Activated naive CD4-positive, alpha-beta T cell treated with anti-CD3 and anti-CD28 coated beads, Interleukin-2, amount 50 U/mL, for 72 hours (primary cell): Measurements from ENCODE around the gene WFDC12. TPM values are rescaled to one million over a fixed set of nuclear protein-coding genes. Genes with fewer than 3 reads are reported as not detected.

ENCODE experiments used
- ATAC-seq, 2 donors: fragments of 150-1000 bp; cut with Tn5 transposase; 2 replicates each; pipeline ENCODE4 v1.10.0; 2021; ENCODE audit warnings: mild to moderate bottlenecking in 2 of 2, moderate library complexity in 2 of 2
- DNase-seq, 2 donors: peaks; one replicate each; pipeline ENCODE4 v3.0.0; 2021 to 2022; ENCODE audit warnings: low spot score in 2 of 2
- H3K27ac Mint-ChIP-seq, 2 donors: one replicate each; pipeline ENCODE4 v1.8.0; 2022; ENCODE audit warnings: mild to moderate bottlenecking in 2 of 2, mixed read lengths in 2 of 2
- H3K36me3 Mint-ChIP-seq, 2 donors: one replicate each; pipeline ENCODE4 v1.8.0; 2022; ENCODE audit warnings: mixed read lengths in 2 of 2
- H3K9me3 Mint-ChIP-seq, 2 donors: one replicate each; pipeline ENCODE4 v1.8.0; 2022; ENCODE audit warnings: mixed read lengths in 2 of 2
- total RNA-seq, 2 donors: library from RNA; stranded (reverse); gene quantifications; one replicate each; pipeline ENCODE4 v1.2.3, GENCODE V29; 2022

Gene WFDC12
- total RNA-seq, 2 donors from 2014 or later, result not detected

- Mint-ChIP-seq H3K36me3 (no peaks in the 10 kb centered on the region), H3K9me3 (no peaks in the 10 kb centered on the region), H3K27ac (no peak overlapping the region)
- peak in 1 of 2 donors; percentile 58 for ATAC-seq
- DNase-seq, result no peak
Observed at GRCh38 chr20:45121388-45121787, 2.9 kb downstream of the WFDC12 start.

- H3K36me3 Mint-ChIP-seq, result no peaks in the 10 kb centered on the region
- no peaks in the 10 kb centered on the region for H3K9me3 Mint-ChIP-seq
- DNase-seq (no peak), ATAC-seq (no peak)
- no peak overlapping the region for H3K27ac Mint-ChIP-seq
Observed at GRCh38 chr20:45119556-45120266, 4.6 kb downstream of the WFDC12 start.

- no peak for ATAC-seq
- Mint-ChIP-seq H3K9me3 (no peaks in the 10 kb centered on the region), H3K36me3 (no peaks in the 10 kb centered on the region), H3K27ac (no peak overlapping the region)
- DNase-seq, result no peak
Observed at GRCh38 chr20:45118028-45118427, 6.2 kb downstream of the WFDC12 start.

- DNase-seq, result no peak
- no peak for ATAC-seq
- no peaks in the 10 kb centered on the region for H3K36me3 Mint-ChIP-seq
- H3K9me3 Mint-ChIP-seq, result no peaks in the 10 kb centered on the region
- no peak overlapping the region for H3K27ac Mint-ChIP-seq
Observed at GRCh38 chr20:45117581-45117980, 6.7 kb downstream of the WFDC12 start.

GRCh38 chr20:45115829-45116228 is 8.4 kb downstream of the WFDC12 start:
- H3K36me3 Mint-ChIP-seq, result no peaks in the 10 kb centered on the region
- DNase-seq (no peak), ATAC-seq (peak in 1 of 2 donors; percentile 63)
- H3K27ac Mint-ChIP-seq, result no peak overlapping the region
- H3K9me3 Mint-ChIP-seq, result no peaks in the 10 kb centered on the region

GRCh38 chr20:45115386-45115774 is 8.9 kb downstream of the WFDC12 start:
- no peaks in the 10 kb centered on the region for H3K9me3 Mint-ChIP-seq
- H3K36me3 Mint-ChIP-seq, result no peaks in the 10 kb centered on the region
- ATAC-seq (no peak), DNase-seq (no peak)
- H3K27ac Mint-ChIP-seq, result no peak overlapping the region

GRCh38 chr20:45114465-45115385 is 9.5 kb downstream of the WFDC12 start, which contains the start of gene WFDC5:
TSS of gene WFDC5 (minus strand) at chr20:45115174. CDS start at chr20:45115083, 91 bp downstream.
- Mint-ChIP-seq H3K36me3 (no peaks in the 10 kb centered on the region), H3K27ac (peak within 1 kb of the TSS in 1 of 2 donors; percentile 57), H3K9me3 (no peaks in the 10 kb centered on the region)
- ATAC-seq, result peak in 1 of 2 donors; percentile 72
- DNase-seq, result no peak

GRCh38 chr20:45113865-45114264 is 10.4 kb downstream of the WFDC12 start:
- no peaks in the 10 kb centered on the region for H3K36me3 Mint-ChIP-seq
- DNase-seq, result no peak
- no peak overlapping the region for H3K27ac Mint-ChIP-seq
- no peaks in the 10 kb centered on the region for H3K9me3 Mint-ChIP-seq
- no peak for ATAC-seq

- no peak for DNase-seq
- no peaks in the 10 kb centered on the region for H3K9me3 Mint-ChIP-seq
- H3K27ac Mint-ChIP-seq, result no peak overlapping the region
- H3K36me3 Mint-ChIP-seq, result no peaks in the 10 kb centered on the region
- no peak for ATAC-seq
Observed at GRCh38 chr20:45112754-45113153, 11.5 kb downstream of the WFDC12 start.

- ATAC-seq (peak in 1 of 2 donors; percentile 42), DNase-seq (peak in 1 of 2 donors; percentile 53)
- Mint-ChIP-seq H3K27ac (no peak overlapping the region), H3K9me3 (no peaks in the 10 kb centered on the region), H3K36me3 (no peaks in the 10 kb centered on the region)
Observed at GRCh38 chr20:45111799-45112471, 12.3 kb downstream of the WFDC12 start.

GRCh38 chr20:45111285-45111684 is 13.0 kb downstream of the WFDC12 start:
- no peaks in the 10 kb centered on the region for H3K9me3 Mint-ChIP-seq
- H3K27ac Mint-ChIP-seq, result no peak overlapping the region
- DNase-seq (no peak), ATAC-seq (no peak)
- no peaks in the 10 kb centered on the region for H3K36me3 Mint-ChIP-seq

GRCh38 chr20:45110301-45110700 is 14.0 kb downstream of the WFDC12 start:
- no peak for ATAC-seq

GRCh38 chr20:45109634-45110033 is 14.6 kb downstream of the WFDC12 start:
- no peak for ATAC-seq
- H3K27ac Mint-ChIP-seq, result no peak overlapping the region
- no peaks in the 10 kb centered on the region for H3K36me3 Mint-ChIP-seq

More at GRCh38 chr20:45110301-45110700, 14.0 kb downstream of the WFDC12 start:
- H3K9me3 Mint-ChIP-seq, result no peaks in the 10 kb centered on the region
- H3K27ac Mint-ChIP-seq, result no peak overlapping the region
- DNase-seq, result no peak
- H3K36me3 Mint-ChIP-seq, result no peaks in the 10 kb centered on the region

GRCh38 chr20:45105317-45105716 is 18.9 kb downstream of the WFDC12 start:
- DNase-seq (no peak), ATAC-seq (no peak)
- Mint-ChIP-seq H3K27ac (no peak overlapping the region), H3K9me3 (no peaks in the 10 kb centered on the region), H3K36me3 (no peaks in the 10 kb centered on the region)

More at GRCh38 chr20:45109634-45110033, 14.6 kb downstream of the WFDC12 start:
- DNase-seq, result no peak
- no peaks in the 10 kb centered on the region for H3K9me3 Mint-ChIP-seq

GRCh38 chr20:45104786-45105185 is 19.5 kb downstream of the WFDC12 start:
- DNase-seq (no peak), ATAC-seq (no peak)
- no peaks in the 10 kb centered on the region for H3K9me3 Mint-ChIP-seq
- peak overlapping the region in 1 of 2 donors; percentile 6 for H3K27ac Mint-ChIP-seq
- no peaks in the 10 kb centered on the region for H3K36me3 Mint-ChIP-seq

GRCh38 chr20:45103072-45103471 is 21.2 kb downstream of the WFDC12 start:
- ATAC-seq (no peak), DNase-seq (no peak)
- Mint-ChIP-seq H3K27ac (no peak overlapping the region), H3K36me3 (no peaks in the 10 kb centered on the region), H3K9me3 (no peaks in the 10 kb centered on the region)

GRCh38 chr20:45101333-45101850 is 22.9 kb downstream of the WFDC12 start:
- H3K27ac Mint-ChIP-seq, result no peak overlapping the region
- no peak for ATAC-seq

More at GRCh38 chr20:45101333-45101850, 22.9 kb downstream of the WFDC12 start:
- no peaks in the 10 kb centered on the region for H3K9me3 Mint-ChIP-seq
- no peak for DNase-seq
- H3K36me3 Mint-ChIP-seq, result peaks cover 0 to 4% of the 10 kb centered on the region in 2 donors
